ENCODE measurements around the gene WDR26. TPM values are rescaled to one million over a fixed set of nuclear protein-coding genes. Genes with fewer than 3 reads are reported as not detected.

The WDR26 gene
- total RNA-seq = 27.4 and 41.8 TPM in 2 replicates

GRCh38 chr1:224434691-224435317, at the start of gene WDR26:
Gene WDR26 (minus strand): TSS chr1:224434797.

GRCh38 chr1:224356685-224357625, 77.6 kb downstream of the WDR26 start, which contains the start of gene CNIH4:
Gene CNIH4 (plus strand): TSS chr1:224356879. CDS start chr1:224356925, 46 bp downstream.

Other genes with a start within 250 kb of the WDR26 start
- 10.6 and 19.7 TPM in 2 replicates for gene NVL, start 104.6 kb downstream of the WDR26 start, total RNA-seq
- 29.9 and 55.7 TPM in 2 replicates for gene CNIH4, start 77.9 kb downstream of the WDR26 start, total RNA-seq
- gene CNIH3, start 181.5 kb upstream of the WDR26 start, total RNA-seq = 4.2 and 4.3 TPM in 2 replicates

All from mesangial cell (primary cell).